H9 (cell line): Measurements from ENCODE around the gene DDX51. TPM values are rescaled to one million over a fixed set of nuclear protein-coding genes. Genes with fewer than 3 reads are reported as not detected.

ENCODE experiments used
- DNase-seq: peaks from one replicate; pipeline ENCODE4 v3.0.0-alpha.2; 2017
- H2AFZ ChIP-seq: one replicate; pipeline ENCODE4 v1.6.1; 2013; ENCODE audit warnings: mild to moderate bottlenecking, low read length, control low read depth, moderate library complexity
- H2AK5ac ChIP-seq: 2 replicates; pipeline ENCODE4 v1.6.1; 2013; ENCODE audit warnings: low read length, control low read depth, mixed read lengths; ENCODE audit not compliant: insufficient read length
- H2BK120ac ChIP-seq: one replicate; pipeline ENCODE4 v1.6.1; 2013; ENCODE audit warnings: low read depth, mild to moderate bottlenecking, low read length, control low read depth, inconsistent platforms; ENCODE audit not compliant: poor library complexity, severe bottlenecking
- H2BK12ac ChIP-seq: 2 replicates; pipeline ENCODE4 v1.6.1; 2013; ENCODE audit warnings: low read length, control low read depth, mixed read lengths, low read depth; ENCODE audit not compliant: insufficient read length
- H2BK15ac ChIP-seq: 2 replicates; pipeline ENCODE4 v1.6.1; 2013; ENCODE audit warnings: low read depth, low read length, control low read depth
- H2BK20ac ChIP-seq: one replicate; pipeline ENCODE4 v1.6.1; 2013; ENCODE audit warnings: low read depth, mild to moderate bottlenecking, low read length, control low read depth, inconsistent platforms; ENCODE audit not compliant: poor library complexity, severe bottlenecking
- H2BK5ac ChIP-seq: 2 replicates; pipeline ENCODE4 v1.6.1; 2013; ENCODE audit warnings: low read length, control low read depth, mixed read lengths; ENCODE audit not compliant: insufficient read length
- H3K14ac ChIP-seq: 2 replicates; pipeline ENCODE4 v1.6.1; 2013; ENCODE audit warnings: low read length, control low read depth; ENCODE audit not compliant: insufficient read depth
- H3K18ac ChIP-seq: 2 replicates; pipeline ENCODE4 v1.6.1; 2013; ENCODE audit warnings: low read depth, mild to moderate bottlenecking, mixed read lengths, low read length, control low read depth; ENCODE audit not compliant: insufficient read length
- H3K23ac ChIP-seq: 2 replicates; pipeline ENCODE4 v1.6.1; 2013; ENCODE audit warnings: low read length, control low read depth, mixed read lengths, low read depth; ENCODE audit not compliant: insufficient read length
- H3K23me2 ChIP-seq: 2 replicates; pipeline ENCODE4 v1.6.1; 2013; ENCODE audit warnings: low read depth, mild to moderate bottlenecking, mixed read lengths, low read length, control low read depth; ENCODE audit not compliant: insufficient read length, poor library complexity, severe bottlenecking
- H3K27ac ChIP-seq: 2 replicates; pipeline ENCODE4 v1.5.1; 2013; ENCODE audit warnings: low read length, control low read depth, mixed read lengths, low read depth; ENCODE audit not compliant: insufficient read length
- H3K27me3 ChIP-seq: 2 replicates; pipeline ENCODE4 v1.6.1; 2013; ENCODE audit warnings: low read length, control low read depth, inconsistent platforms; ENCODE audit not compliant: insufficient read depth
- H3K4ac ChIP-seq: 2 replicates; pipeline ENCODE4 v1.6.1; 2013; ENCODE audit warnings: low read depth, mild to moderate bottlenecking, control low read depth, inconsistent platforms, low read length, moderate library complexity
- H3K4me1 ChIP-seq: 2 replicates; pipeline ENCODE4 v1.6.1; 2013; ENCODE audit warnings: low read length, control low read depth, inconsistent platforms; ENCODE audit not compliant: insufficient read depth
- H3K4me2 ChIP-seq: 2 replicates; pipeline ENCODE4 v1.6.1; 2013; ENCODE audit warnings: low read length, control low read depth, mixed read lengths; ENCODE audit not compliant: insufficient read length, insufficient read depth
- H3K56ac ChIP-seq: 2 replicates; pipeline ENCODE4 v1.6.1; 2013; ENCODE audit warnings: low read depth, mild to moderate bottlenecking, mixed read lengths, low read length, control low read depth; ENCODE audit not compliant: insufficient read length
- H3K79me1 ChIP-seq: 2 replicates; pipeline ENCODE4 v1.6.1; 2013; ENCODE audit warnings: low read depth, mild to moderate bottlenecking, moderate library complexity, low read length, control low read depth, inconsistent platforms; ENCODE audit not compliant: insufficient read depth, poor library complexity, severe bottlenecking
- H3K79me2 ChIP-seq: 2 replicates; pipeline ENCODE4 v1.6.1; 2013; ENCODE audit warnings: low read length, control low read depth, inconsistent platforms; ENCODE audit not compliant: insufficient read depth
- H3K9ac ChIP-seq: 2 replicates; pipeline ENCODE4 v1.6.1; 2013; ENCODE audit warnings: low read length, control low read depth, mixed read lengths; ENCODE audit not compliant: insufficient read length; ENCODE audit errors: extremely low read depth
- H3K9me3 ChIP-seq: one replicate; pipeline ENCODE4 v1.6.1; 2013; ENCODE audit warnings: low read depth, low read length, inconsistent platforms; ENCODE audit not compliant: control insufficient read depth
- H3T11ph ChIP-seq: one replicate; pipeline ENCODE4 v1.6.1; 2013; ENCODE audit warnings: mild to moderate bottlenecking, low read length, control low read depth, inconsistent platforms
- H4K20me1 ChIP-seq: one replicate; pipeline ENCODE4 v1.6.1; 2013; ENCODE audit not compliant: control insufficient read depth, insufficient read length, insufficient read depth
- H4K5ac ChIP-seq: 2 replicates; pipeline ENCODE4 v1.6.1; 2013; ENCODE audit warnings: low read depth, mild to moderate bottlenecking, mixed read lengths, low read length, control low read depth; ENCODE audit not compliant: insufficient read length
- H4K8ac ChIP-seq: replicated peaks from 2 replicates; pipeline ENCODE4 v1.6.1; 2013; ENCODE audit warnings: low read length, control low read depth, mixed read lengths, low read depth; ENCODE audit not compliant: insufficient read length
- H4K91ac ChIP-seq: 2 replicates; pipeline ENCODE4 v1.6.1; 2013; ENCODE audit warnings: low read depth, mild to moderate bottlenecking, moderate library complexity, mixed read lengths, low read length, control low read depth; ENCODE audit not compliant: insufficient read length
- H3K27ac Mint-ChIP-seq, 3 experiments: 2 replicates in 2 of 3; 3 replicates in 1 of 3; pipeline ENCODE4 v1.8.0; 2020 to 2021; ENCODE audit warnings: mixed read lengths in 3 of 3, mild to moderate bottlenecking in 1 of 3, moderate library complexity in 1 of 3
- H3K27me3 Mint-ChIP-seq: 2 replicates; pipeline ENCODE4 v1.8.0; 2021; ENCODE audit warnings: low read depth, mild to moderate bottlenecking, moderate library complexity, mixed read lengths
- H3K36me3 Mint-ChIP-seq, 3 experiments: 2 replicates in 2 of 3; 3 replicates in 1 of 3; pipeline ENCODE4 v1.8.0; 2020 to 2021; ENCODE audit warnings: low read depth in 3 of 3, mixed read lengths in 3 of 3; ENCODE audit not compliant: insufficient read depth in 1 of 3
- H3K4me1 Mint-ChIP-seq, 2 experiments: 2 replicates each; pipeline ENCODE4 v1.8.0; 2020; ENCODE audit warnings: mixed read lengths in 2 of 2
- H3K4me3 Mint-ChIP-seq, 2 experiments: 2 replicates in 1 of 2; 3 replicates in 1 of 2; pipeline ENCODE4 v1.8.0; 2020 to 2021; ENCODE audit warnings: mild to moderate bottlenecking in 2 of 2, mixed read lengths in 2 of 2, moderate library complexity in 1 of 2
- H3K9me3 Mint-ChIP-seq, 2 experiments: 2 replicates in 1 of 2; 3 replicates in 1 of 2; pipeline ENCODE4 v1.8.0; 2020; ENCODE audit warnings: mild to moderate bottlenecking in 2 of 2, mixed read lengths in 2 of 2, moderate library complexity in 1 of 2
- CTCF ChIP-seq: fragments of 200-600 bp; sonication (generic); conservative IDR thresholded peaks from 3 replicates; pipeline ENCODE4 v1.8.0; 2021; ENCODE audit warnings: antibody characterized with exemption, mild to moderate bottlenecking
- WGBS: extraction: QIAGEN DNeasy Blood & Tissue Kit; methylation state at CpG from one replicate; pipeline ENCODE4 v1.1.7; 2013; ENCODE audit warnings: missing lambda C conversion rate, low lambda C conversion rate, mixed read lengths; ENCODE audit not compliant: insufficient read length; ENCODE audit errors: extremely low coverage; 5-methylcytosine and 5-hydroxymethylcytosine counted together
- total RNA-seq: library from RNA; stranded (reverse); gene quantifications from 2 replicates; pipeline ENCODE4 v1.2.1, GENCODE V29; 2021

DDX51 gene
- total RNA-seq, 1 experiment from 2014 or later = 37.9 TPM

- H3K23me2 ChIP-seq = no peaks in the 10 kb centered on the region
Observed at GRCh38 chr12:132115500-132115899, 28.6 kb downstream of the DDX51 start.

More at GRCh38 chr12:132115500-132115899, 28.6 kb downstream of the DDX51 start:
- Histone ChIP-seq H2AFZ (no peak overlapping the region), H2BK12ac (no peak overlapping the region), H3K27ac (no peak overlapping the region), H3K56ac (no peak overlapping the region), H3K79me1 (no peaks in the 10 kb centered on the region), H3K9me3 (no peaks in the 10 kb centered on the region), H2BK15ac (no peak overlapping the region), H4K8ac (no peak overlapping the region), H2BK20ac (no peak overlapping the region), H3T11ph (no peak overlapping the region), H4K20me1 (no peaks in the 10 kb centered on the region), H3K9ac (no peak overlapping the region), H3K27me3 (no peaks in the 10 kb centered on the region), H3K79me2 (no peaks in the 10 kb centered on the region), H3K23ac (no peak overlapping the region), H3K14ac (no peak overlapping the region), H2BK5ac (no peak overlapping the region), H3K4me1 (no peaks in the 10 kb centered on the region), H4K91ac (no peak overlapping the region), H3K4ac (no peak overlapping the region), H3K18ac (no peak overlapping the region), H2AK5ac (no peak overlapping the region), H4K5ac (no peak overlapping the region), H2BK120ac (no peak overlapping the region), H3K4me2 (no peak overlapping the region)
- no peaks in the 10 kb centered on the region for H3K4me1 Mint-ChIP-seq
- peaks cover 23 to 47% (median 40%) of the 10 kb centered on the region in 3 experiments; a peak in 6 of 7 replicates for H3K36me3 Mint-ChIP-seq
- WGBS = no CpG with 5 or more reads among the region's 9 CpGs
- TF ChIP-seq CTCF = no peak
- H3K9me3 Mint-ChIP-seq = no peaks in the 10 kb centered on the region
- H3K27me3 Mint-ChIP-seq = no peaks in the 10 kb centered on the region
- no peak for DNase-seq
- no peak overlapping the region for H3K4me3 Mint-ChIP-seq
- peak overlapping the region in 1 of 3 experiments; percentile 78; a peak in 1 of 7 replicates for H3K27ac Mint-ChIP-seq
